GM23338 (cell line): ENCODE results near the gene AADACL3.

Source experiments
- EZH2 ChIP-seq: fragments of 200-600 bp; sonication (generic); IDR thresholded peaks from one replicate; pipeline ENCODE4 v1.8.0; 2017; ENCODE audit warnings: antibody characterized with exemption, mild to moderate bottlenecking, low read depth; ENCODE audit not compliant: unreplicated experiment
- EZH2phosphoT487 ChIP-seq: fragments of 200-600 bp; sonication (generic); IDR thresholded peaks from one replicate; pipeline ENCODE4 v1.8.1; 2018; ENCODE audit warnings: antibody characterized with exemption; ENCODE audit not compliant: unreplicated experiment
- POLR2AphosphoS5 ChIP-seq: IDR thresholded peaks from 2 replicates; pipeline ENCODE4 v1.6.1; 2016; ENCODE audit warnings: antibody characterized with exemption, low read depth
- ZNF331 ChIP-seq: fragments of 250-450 bp; sonication (Bioruptor Pico); IDR thresholded peaks from 2 replicates; pipeline ENCODE4 v1.5.0; 2020; ENCODE audit warnings: low read depth, mild to moderate bottlenecking, moderate library complexity
- TF ChIP-seq, protein P1 (sequence below), 2 experiments: fragments of 200-600 bp in 1 of 2; sonication (generic) in 1 of 2; conservative IDR thresholded peaks; 2 replicates each; pipeline versions ENCODE4 v1.5.1 to v1.6.1; 2016 to 2017; ENCODE audit warnings: antibody characterized with exemption in 2 of 2, low read depth in 2 of 2, mild to moderate bottlenecking in 2 of 2, moderate library complexity in 1 of 2

DNA sequence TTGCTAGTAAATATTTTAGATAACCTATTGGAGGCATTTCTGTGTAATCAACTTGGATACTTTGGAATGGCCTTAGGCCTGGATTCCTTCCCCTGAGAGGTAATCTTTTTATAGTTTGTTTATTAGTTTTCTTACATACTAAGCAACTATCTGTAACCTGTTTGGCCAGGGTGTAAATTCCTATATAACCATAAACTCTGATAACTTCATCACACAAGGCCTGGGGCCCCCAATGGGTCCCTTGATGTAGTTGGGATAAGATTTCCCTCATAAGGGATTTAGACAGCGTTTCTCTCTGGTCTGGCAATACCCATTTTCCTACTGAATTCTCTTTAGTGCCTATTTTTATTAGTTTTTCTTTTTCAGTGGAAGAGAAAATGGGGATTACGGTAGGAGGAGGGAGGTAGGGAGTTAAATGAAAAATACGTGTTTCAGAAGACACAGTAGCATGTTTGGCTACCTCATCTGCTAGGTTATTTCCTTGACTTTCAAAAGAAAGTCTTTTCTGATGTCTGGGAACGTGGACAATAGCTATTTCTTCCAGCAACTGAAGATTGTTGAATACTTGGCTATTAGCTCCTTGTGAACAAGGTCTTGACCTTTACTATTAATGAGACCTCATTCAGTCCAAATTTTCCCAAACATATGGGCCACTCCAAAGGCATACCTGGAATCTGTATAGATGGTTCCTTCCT lies 7.4 kb upstream of the AADACL3 start:
- TF ChIP-seq, protein P1, sequence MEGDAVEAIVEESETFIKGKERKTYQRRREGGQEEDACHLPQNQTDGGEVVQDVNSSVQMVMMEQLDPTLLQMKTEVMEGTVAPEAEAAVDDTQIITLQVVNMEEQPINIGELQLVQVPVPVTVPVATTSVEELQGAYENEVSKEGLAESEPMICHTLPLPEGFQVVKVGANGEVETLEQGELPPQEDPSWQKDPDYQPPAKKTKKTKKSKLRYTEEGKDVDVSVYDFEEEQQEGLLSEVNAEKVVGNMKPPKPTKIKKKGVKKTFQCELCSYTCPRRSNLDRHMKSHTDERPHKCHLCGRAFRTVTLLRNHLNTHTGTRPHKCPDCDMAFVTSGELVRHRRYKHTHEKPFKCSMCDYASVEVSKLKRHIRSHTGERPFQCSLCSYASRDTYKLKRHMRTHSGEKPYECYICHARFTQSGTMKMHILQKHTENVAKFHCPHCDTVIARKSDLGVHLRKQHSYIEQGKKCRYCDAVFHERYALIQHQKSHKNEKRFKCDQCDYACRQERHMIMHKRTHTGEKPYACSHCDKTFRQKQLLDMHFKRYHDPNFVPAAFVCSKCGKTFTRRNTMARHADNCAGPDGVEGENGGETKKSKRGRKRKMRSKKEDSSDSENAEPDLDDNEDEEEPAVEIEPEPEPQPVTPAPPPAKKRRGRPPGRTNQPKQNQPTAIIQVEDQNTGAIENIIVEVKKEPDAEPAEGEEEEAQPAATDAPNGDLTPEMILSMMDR (conservative IDR thresholded peaks at IDR 0.05; ENCODE audit: low read depth in 2 of 2), result no peak
- TF ChIP-seq EZH2phosphoT487, result no peak
- no peak for TF ChIP-seq POLR2AphosphoS5
- no peak for TF ChIP-seq EZH2
- no peak for TF ChIP-seq ZNF331 (CRISPR knock-in tag)
